ENCODE results near the gene CRB3. TPM values are rescaled to one million over a fixed set of nuclear protein-coding genes. Genes with fewer than 3 reads are reported as not detected.

The CRB3 gene
- total RNA-seq, 1 donor, result not detected

DNA sequence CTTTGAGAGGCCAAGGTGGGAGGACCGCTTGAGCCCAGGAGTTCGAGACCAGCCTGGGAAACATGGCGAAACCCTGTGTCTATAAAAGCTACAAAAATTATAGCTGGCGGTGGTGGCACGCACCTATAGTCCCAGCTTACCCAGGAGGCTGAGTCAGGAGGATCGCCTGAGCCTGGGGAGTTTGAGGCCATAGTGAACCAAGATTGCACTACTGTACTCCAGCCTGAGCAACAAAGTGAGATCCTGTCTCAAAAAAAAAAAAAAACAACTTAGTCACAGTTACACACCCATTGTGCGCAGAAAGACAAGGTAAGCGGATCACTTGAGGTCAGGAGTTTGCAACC, 18.2 kb downstream of the CRB3 start:
- TF ChIP-seq CTCF (IDR thresholded peaks at IDR 0.05; ENCODE audit: insufficient read depth, low read length), result no peak
- no peak overlapping the region for H3K4me3 ChIP-seq (ENCODE audit: low read depth, low read length)
- DNase-seq (ENCODE audit: low read depth), result no peak

DNA sequence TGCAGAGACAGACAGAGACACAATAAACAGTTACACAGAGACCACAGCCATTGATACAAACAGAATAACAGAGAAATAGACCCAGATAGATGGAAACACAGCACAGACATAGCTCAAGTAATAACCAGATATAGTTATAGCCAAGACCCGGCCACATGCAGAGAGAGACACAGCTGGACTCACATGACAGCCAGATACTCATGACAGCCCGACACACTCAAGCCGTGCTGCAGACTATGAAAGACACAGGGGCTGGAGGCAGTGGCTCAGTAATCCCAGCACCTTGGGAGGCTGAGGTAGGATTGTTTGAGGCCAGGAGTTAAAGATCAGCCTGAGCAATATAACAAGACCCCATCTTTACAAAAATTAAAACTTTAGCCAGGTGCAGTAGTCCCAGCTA, 19.2 kb downstream of the CRB3 start:
- no peak overlapping the region for H3K4me3 ChIP-seq (ENCODE audit: low read depth, low read length)
- no peak for DNase-seq (ENCODE audit: low read depth)
- no peak for TF ChIP-seq CTCF (IDR thresholded peaks at IDR 0.05; ENCODE audit: insufficient read depth, low read length)

DNA sequence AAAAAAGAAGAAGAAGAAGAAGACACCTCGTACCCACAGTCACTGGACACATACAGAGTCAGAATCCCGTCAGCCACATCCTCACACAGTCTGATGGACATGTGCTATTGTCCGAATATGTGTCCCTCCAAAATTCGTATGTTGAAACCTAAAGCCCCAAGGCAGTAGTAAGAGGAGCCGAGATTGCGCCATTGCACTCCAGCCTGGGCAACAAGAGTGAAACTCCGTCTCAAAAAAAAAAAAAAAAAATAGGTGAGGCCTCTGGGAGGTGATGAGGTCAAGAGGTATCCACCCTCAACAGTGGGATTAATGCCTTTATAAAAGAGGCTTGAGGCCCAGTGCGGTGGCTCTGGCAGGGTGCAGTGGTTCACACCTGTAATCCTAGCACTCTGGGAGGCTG, 20.2 kb downstream of the CRB3 start:
- no peak for TF ChIP-seq CTCF (IDR thresholded peaks at IDR 0.05; ENCODE audit: insufficient read depth, low read length)
- no peak overlapping the region for H3K4me3 ChIP-seq (ENCODE audit: low read depth, low read length)
- no peak for DNase-seq (ENCODE audit: low read depth)

GRCh38 chr19:6484831-6485230, 20.8 kb downstream of the CRB3 start:
- H3K4me3 ChIP-seq (ENCODE audit: low read depth, low read length), result no peak overlapping the region
- TF ChIP-seq CTCF (IDR thresholded peaks at IDR 0.05; ENCODE audit: insufficient read depth, low read length), result no peak
- no peak for DNase-seq (ENCODE audit: low read depth)

DNA sequence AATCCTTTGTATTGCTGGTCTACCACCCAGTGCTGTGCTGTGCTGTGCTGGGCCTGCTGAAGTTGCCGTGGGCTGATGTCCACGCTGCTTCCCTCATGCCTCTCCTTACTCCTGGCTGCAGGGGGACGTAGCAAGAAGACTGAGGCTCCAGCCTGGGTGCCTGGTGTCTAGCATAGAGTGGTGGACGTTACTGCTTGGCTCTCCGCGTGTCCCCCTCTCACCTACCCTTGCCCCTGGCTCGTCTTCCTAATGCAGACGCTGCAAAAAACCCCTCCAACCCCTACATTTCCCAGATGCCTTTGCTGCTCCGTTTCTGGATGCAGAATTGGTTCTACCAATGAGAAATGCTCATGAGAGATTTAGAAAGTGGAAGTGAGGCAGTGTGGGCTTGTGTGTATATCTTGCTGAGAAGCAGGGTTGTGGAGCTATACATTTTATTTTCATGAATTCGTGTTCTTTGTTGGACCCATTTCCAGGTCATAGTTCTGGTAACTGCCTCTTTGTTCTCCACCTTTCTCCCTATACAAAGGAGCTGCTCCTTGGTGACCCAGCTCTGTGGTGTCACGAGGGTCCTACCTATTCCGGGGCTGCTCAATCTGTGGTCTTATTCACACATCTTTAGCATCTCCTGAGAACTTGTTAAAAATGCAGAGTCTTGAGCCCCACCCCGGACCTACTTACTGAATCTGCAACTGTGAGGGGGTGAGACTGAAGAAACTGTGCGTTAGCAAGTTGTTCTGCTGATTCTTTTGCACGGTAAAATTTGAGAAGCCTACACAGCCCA, 25.4 kb downstream of the CRB3 start:
- TF ChIP-seq CTCF (IDR thresholded peaks at IDR 0.05; ENCODE audit: insufficient read depth, low read length), result no peak
- H3K4me3 ChIP-seq (ENCODE audit: low read depth, low read length), result no peak overlapping the region
- DNase-seq (ENCODE audit: low read depth), result no peak

GRCh38 chr19:6490134-6490533, 26.1 kb downstream of the CRB3 start:
- H3K4me3 ChIP-seq (ENCODE audit: low read depth, low read length), result no peak overlapping the region
- DNase-seq (ENCODE audit: low read depth), result no peak
- TF ChIP-seq CTCF (IDR thresholded peaks at IDR 0.05; ENCODE audit: insufficient read depth, low read length), result no peak
